Measurements from ENCODE around the gene ATP9A.

Gene ATP9A

DNA sequence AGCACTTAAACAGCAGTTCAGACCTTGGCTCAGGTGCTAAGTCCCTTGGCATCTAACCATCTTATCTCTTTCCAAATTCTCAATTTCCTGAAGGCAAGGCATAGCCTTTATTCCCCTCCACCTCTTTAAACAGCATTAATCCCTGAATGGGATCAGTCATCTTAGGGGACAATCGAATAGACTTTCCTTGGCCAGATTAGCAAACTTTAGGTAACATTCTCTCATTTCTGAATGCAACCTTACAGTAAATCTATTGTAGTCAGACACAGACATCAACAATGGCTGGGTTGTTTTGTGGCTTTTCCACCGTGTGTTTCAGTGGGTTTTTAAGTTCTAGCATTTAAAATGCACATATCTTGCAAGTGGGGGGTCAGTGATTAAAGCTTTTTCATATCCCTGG lies 56.8 kb downstream of the ATP9A start:
- Histone ChIP-seq H3K36me3 (replicated peaks) (no peaks in the 10 kb centered on the region), H3K27ac (no peak overlapping the region), H3K4me3 (ENCODE audit: low read depth, low read length) (no peak overlapping the region), H3K27me3 (replicated peaks) (no peaks in the 10 kb centered on the region)
- in situ Hi-C loops (cut with HindIII; ENCODE audit: low pct_ligation_motif_present, low sequenced_read_pairs), result no loop called here
- TF ChIP-seq, protein P1, sequence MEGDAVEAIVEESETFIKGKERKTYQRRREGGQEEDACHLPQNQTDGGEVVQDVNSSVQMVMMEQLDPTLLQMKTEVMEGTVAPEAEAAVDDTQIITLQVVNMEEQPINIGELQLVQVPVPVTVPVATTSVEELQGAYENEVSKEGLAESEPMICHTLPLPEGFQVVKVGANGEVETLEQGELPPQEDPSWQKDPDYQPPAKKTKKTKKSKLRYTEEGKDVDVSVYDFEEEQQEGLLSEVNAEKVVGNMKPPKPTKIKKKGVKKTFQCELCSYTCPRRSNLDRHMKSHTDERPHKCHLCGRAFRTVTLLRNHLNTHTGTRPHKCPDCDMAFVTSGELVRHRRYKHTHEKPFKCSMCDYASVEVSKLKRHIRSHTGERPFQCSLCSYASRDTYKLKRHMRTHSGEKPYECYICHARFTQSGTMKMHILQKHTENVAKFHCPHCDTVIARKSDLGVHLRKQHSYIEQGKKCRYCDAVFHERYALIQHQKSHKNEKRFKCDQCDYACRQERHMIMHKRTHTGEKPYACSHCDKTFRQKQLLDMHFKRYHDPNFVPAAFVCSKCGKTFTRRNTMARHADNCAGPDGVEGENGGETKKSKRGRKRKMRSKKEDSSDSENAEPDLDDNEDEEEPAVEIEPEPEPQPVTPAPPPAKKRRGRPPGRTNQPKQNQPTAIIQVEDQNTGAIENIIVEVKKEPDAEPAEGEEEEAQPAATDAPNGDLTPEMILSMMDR (IDR thresholded peaks at IDR 0.05; ENCODE audit: low read depth, low read length, missing control alignments), result no peak
- DNase-seq, result no peak

DNA sequence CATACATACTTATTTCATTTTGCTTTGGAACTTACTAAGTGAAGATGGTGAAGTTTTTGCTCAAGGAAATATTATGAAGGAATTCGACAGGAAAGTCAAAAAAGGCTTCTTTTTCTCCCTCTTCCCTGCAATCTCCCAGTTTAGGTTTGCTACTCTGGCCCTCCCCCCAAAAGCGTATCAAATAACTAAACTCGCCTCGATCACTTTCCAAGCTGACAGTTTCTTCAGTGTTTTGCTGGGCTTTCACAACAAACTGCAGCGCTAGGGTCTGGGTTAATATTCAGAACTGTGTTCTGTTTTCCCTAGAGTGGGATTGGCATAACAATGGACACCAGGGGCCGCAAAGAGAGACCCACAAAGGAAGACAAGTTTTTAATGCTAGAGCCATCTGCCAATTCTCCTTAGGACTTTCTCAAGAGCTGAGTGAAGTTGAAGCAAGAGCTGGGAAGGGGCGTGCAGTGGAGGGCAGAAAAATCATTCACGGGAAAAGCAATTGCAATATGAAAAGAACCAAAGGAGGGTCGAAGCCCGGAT lies 57.8 kb downstream of the ATP9A start:
- TF ChIP-seq, protein P1 (IDR thresholded peaks at IDR 0.05; ENCODE audit: low read depth, low read length, missing control alignments), result no peak
- in situ Hi-C loops (cut with HindIII; ENCODE audit: low pct_ligation_motif_present, low sequenced_read_pairs), result no loop called here
- no peaks in the 10 kb centered on the region for H3K27me3 ChIP-seq (replicated peaks)
- no peak overlapping the region for H3K27ac ChIP-seq
- no peak for DNase-seq
- no peak overlapping the region for H3K4me3 ChIP-seq (ENCODE audit: low read depth, low read length)
- H3K36me3 ChIP-seq (replicated peaks), result no peaks in the 10 kb centered on the region

DNA sequence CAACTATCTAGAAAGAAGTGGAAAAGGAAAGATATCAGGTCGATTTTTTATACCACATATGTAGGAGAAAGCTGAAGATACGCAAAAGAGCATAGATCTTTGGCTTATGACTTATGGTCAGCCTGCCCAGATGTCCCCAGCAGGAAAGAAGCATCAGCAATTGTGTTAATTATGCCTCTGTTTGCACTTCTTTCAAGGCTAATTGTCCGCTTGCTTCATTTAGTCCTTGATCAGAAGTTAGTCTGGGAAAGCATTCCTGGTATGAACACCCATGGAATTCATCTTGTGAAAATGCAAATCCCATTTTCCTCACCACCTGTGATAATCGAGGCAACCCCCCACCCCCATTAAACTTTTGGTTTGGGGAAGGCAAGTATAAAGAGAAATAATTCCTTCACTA lies 62.8 kb downstream of the ATP9A start:
- Histone ChIP-seq H3K36me3 (replicated peaks) (no peaks in the 10 kb centered on the region), H3K27me3 (replicated peaks) (no peaks in the 10 kb centered on the region), H3K27ac (no peak overlapping the region), H3K4me3 (ENCODE audit: low read depth, low read length) (no peak overlapping the region)
- in situ Hi-C loops (cut with HindIII; ENCODE audit: low pct_ligation_motif_present, low sequenced_read_pairs), result no loop called here
- TF ChIP-seq, protein P1 (IDR thresholded peaks at IDR 0.05; ENCODE audit: low read depth, low read length, missing control alignments), result no peak
- no peak for DNase-seq

DNA sequence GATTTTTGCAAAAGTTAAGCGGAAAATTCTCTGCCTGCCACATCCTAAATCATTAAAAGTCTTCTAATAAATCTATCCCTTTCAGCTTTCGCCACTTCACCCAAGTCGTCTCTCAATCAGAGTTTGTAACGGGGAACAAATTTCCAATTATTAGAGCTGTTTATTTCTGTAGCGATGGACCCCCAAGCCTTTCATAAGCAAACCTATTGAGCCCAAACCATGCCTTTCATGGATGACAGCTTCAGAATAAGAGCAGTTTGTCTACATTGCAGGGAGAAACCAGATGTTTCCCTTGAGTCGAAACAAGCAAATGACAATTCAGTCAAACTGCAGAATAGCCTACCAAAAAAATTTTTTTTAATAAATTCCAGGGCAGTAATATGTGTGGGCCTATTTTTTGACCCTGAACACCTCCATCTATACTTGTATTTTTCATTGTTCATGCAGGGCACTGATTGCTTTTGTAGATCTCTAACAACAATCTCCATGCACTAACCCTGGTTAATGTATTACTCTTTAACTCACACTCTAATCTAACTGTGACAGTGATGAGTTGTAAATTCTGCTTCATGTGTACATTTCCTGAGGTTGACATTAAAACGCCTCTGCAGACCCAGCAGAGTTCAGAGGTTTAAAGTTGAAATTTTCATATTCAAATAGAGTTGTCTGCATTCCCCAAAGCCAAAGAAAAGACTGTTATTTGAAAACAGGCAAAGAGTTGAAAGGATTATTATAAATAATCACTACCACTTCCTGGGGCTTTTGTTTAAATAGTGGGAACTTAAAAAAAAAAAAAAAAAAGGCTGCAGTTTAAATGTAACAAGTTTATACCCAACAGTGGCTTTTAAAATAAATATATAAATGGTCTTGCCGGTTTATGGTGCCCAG lies 64.5 kb downstream of the ATP9A start:
- Histone ChIP-seq H3K36me3 (replicated peaks) (no peaks in the 10 kb centered on the region), H3K27ac (no peak overlapping the region), H3K27me3 (replicated peaks) (no peaks in the 10 kb centered on the region), H3K4me3 (ENCODE audit: low read depth, low read length) (no peak overlapping the region)
- in situ Hi-C loops (cut with HindIII; ENCODE audit: low pct_ligation_motif_present, low sequenced_read_pairs), result no loop called here
- DNase-seq, result no peak
- TF ChIP-seq, protein P1 (IDR thresholded peaks at IDR 0.05; ENCODE audit: low read depth, low read length, missing control alignments), result no peak

DNA sequence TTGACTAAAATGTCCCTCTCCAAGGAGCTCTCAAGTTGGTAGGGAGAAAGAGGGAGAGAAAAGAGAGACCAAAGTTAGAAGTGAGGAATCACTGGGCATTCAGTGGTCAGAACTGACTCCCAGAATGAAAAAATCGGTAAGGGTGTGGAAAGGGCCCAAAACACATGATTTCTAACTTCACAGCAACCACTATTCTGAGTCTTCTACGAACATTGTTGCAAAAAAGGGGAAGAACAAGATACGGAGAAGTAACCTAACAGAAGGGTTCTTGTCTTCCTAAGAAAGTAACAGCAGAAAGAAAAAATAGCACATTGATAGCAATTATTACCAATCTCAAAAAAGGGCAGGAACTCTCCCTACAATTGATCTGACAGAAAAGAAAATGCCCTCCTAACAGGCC lies 65.6 kb downstream of the ATP9A start:
- Histone ChIP-seq H3K27me3 (replicated peaks) (no peaks in the 10 kb centered on the region), H3K36me3 (replicated peaks) (no peaks in the 10 kb centered on the region), H3K27ac (no peak overlapping the region), H3K4me3 (ENCODE audit: low read depth, low read length) (no peak overlapping the region)
- TF ChIP-seq, protein P1 (IDR thresholded peaks at IDR 0.05; ENCODE audit: low read depth, low read length, missing control alignments), result no peak
- in situ Hi-C loops (cut with HindIII; ENCODE audit: low pct_ligation_motif_present, low sequenced_read_pairs), result no loop called here
- no peak for DNase-seq
